D721Med (cell line): ENCODE data around the gene EYS.

Experiments used
- DNase-seq: peaks from one replicate; pipeline ENCODE4 v3.0.0; 2011; ENCODE audit warnings: low spot score; ENCODE audit not compliant: insufficient read length
- FAIRE-seq: peaks from 2 replicates; lab custom pipeline; 2011; peaks lifted over from hg19 to GRCh38; lab: Jason Lieb, UNC
- CTCF ChIP-seq: IDR thresholded peaks from 2 replicates; pipeline ENCODE4 v1.5.1; 2012; ENCODE audit warnings: mild to moderate bottlenecking, control low read depth; ENCODE audit not compliant: insufficient read depth; ENCODE audit errors: missing control alignments

EYS gene

GRCh38 chr6:65170273-65170672 is 536.8 kb downstream of the EYS start:
- DNase-seq (no peak), FAIRE-seq (no peak)
- TF ChIP-seq CTCF = no peak

GRCh38 chr6:65161661-65162060 is 545.4 kb downstream of the EYS start:
- no peak for DNase-seq
- TF ChIP-seq CTCF = no peak
- FAIRE-seq = no peak

- no peak for TF ChIP-seq CTCF
- DNase-seq = no peak
- no peak for FAIRE-seq
These were observed 550.0 kb downstream of the EYS start for GRCh38 chr6:65157025-65157424.

GRCh38 chr6:65155083-65155482 is 551.9 kb downstream of the EYS start:
- FAIRE-seq = peak; percentile 67
- no peak for DNase-seq
- TF ChIP-seq CTCF = no peak

GRCh38 chr6:65149841-65150240 is 557.2 kb downstream of the EYS start:
- no peak for DNase-seq
- no peak for FAIRE-seq
- no peak for TF ChIP-seq CTCF

- FAIRE-seq (no peak), DNase-seq (no peak)
These were observed 558.2 kb downstream of the EYS start for GRCh38 chr6:65148839-65149238.

GRCh38 chr6:65135567-65135966 is 571.5 kb downstream of the EYS start:
- no peak for FAIRE-seq
- DNase-seq = no peak
- TF ChIP-seq CTCF = no peak

More at GRCh38 chr6:65148839-65149238, 558.2 kb downstream of the EYS start:
- TF ChIP-seq CTCF = no peak
